HepG2 (cell line): ENCODE results near the gene DPY30. TPM values are rescaled to one million over a fixed set of nuclear protein-coding genes. Genes with fewer than 3 reads are reported as not detected.
A peak's percentile ranks its signal among the peaks of the same experiment; 100 is the strongest.

Experiments
- ATAC-seq: fragments of 200-7000 bp; cut with Tn5 transposase; 3 replicates; pipeline ENCODE4 v1.9.1; 2020; ENCODE audit warnings: mild to moderate bottlenecking, moderate library complexity
- BruUV-seq: library from RNA; stranded (reverse); fragments of 400-500 nt; replicated peaks from 2 replicates; lab custom pipeline; 2021; lab: Mats Ljungman, UMichigan
- CTCF ChIA-PET: fragments of 300-600 bp; formaldehyde crosslinking; extraction: SDS; loops from one replicate; lab custom pipeline; 2021; ENCODE audit warnings: low total read pairs, inconsistent platforms, low intra/inter-chr PET ratio; lab: Yijun Ruan, JAX
- POLR2A ChIA-PET: fragments of 350-600 bp; sonication (Branson Sonifier 250); formaldehyde crosslinking; loops from one replicate; lab custom pipeline; 2020; ENCODE audit warnings: antibody characterized with exemption, inconsistent platforms; lab: Yijun Ruan, JAX
- DNase-seq: peaks from one replicate; pipeline ENCODE4 v3.0.0-alpha.2; 2015; ENCODE audit warnings: low spot score
- FAIRE-seq: peaks from 3 replicates; lab custom pipeline; 2011; peaks lifted over from hg19 to GRCh38; lab: Jason Lieb, UNC
- H2AFZ ChIP-seq: one replicate; pipeline ENCODE4 v1.6.1; 2011; ENCODE audit warnings: low read length, inconsistent platforms
- H3K27ac ChIP-seq: fragments of 300-600 bp; 3 replicates; pipeline ENCODE4 v1.8.0; 2011; ENCODE audit warnings: mixed run types, mild to moderate bottlenecking, mixed read lengths, low read length, inconsistent platforms; ENCODE audit not compliant: insufficient read depth; ENCODE audit errors: extremely low read length
- H3K27me3 ChIP-seq, 2 experiments: fragments of 200-600 bp in 1 of 2; 2 replicates in 1 of 2; 3 replicates in 1 of 2; pipeline versions ENCODE4 v1.6.0 to v1.8.0; 2011; ENCODE audit warnings: low read length in 2 of 2, mild to moderate bottlenecking in 2 of 2, moderate library complexity in 2 of 2, inconsistent platforms in 1 of 2; ENCODE audit not compliant: insufficient read depth in 2 of 2, control insufficient read depth in 1 of 2
- H3K36me3 ChIP-seq, 2 experiments: fragments of 200-600 bp in 1 of 2; replicated peaks in 1 of 2; 2 replicates in 1 of 2; 3 replicates in 1 of 2; pipeline versions ENCODE4 v1.5.1 to v1.8.0; 2011; ENCODE audit warnings: low read length in 2 of 2, inconsistent platforms in 1 of 2; ENCODE audit not compliant: insufficient read depth in 2 of 2, control insufficient read depth in 1 of 2
- H3K4me1 ChIP-seq: 2 replicates; pipeline ENCODE4 v1.5.1; 2012; ENCODE audit warnings: low read length, inconsistent platforms; ENCODE audit not compliant: insufficient read depth
- H3K4me2 ChIP-seq: 2 replicates; pipeline ENCODE4 v1.6.0; 2011; ENCODE audit warnings: low read depth, low read length, inconsistent platforms
- H3K4me3 ChIP-seq, 3 experiments: fragments of 200-600 bp in 1 of 3; sonication (generic), shearing (Covaris generic) in 1 of 3; replicated peaks in 1 of 3; 2 replicates each; pipeline ENCODE4 v1.5.1; 2011 to 2016; ENCODE audit warnings: low read length in 3 of 3, inconsistent platforms in 2 of 3, low read depth in 2 of 3, mild to moderate bottlenecking in 2 of 3, control low read depth in 1 of 3, mixed read lengths in 1 of 3; ENCODE audit not compliant: insufficient read depth in 1 of 3
- H3K79me2 ChIP-seq: one replicate; pipeline ENCODE4 v1.6.1; 2011; ENCODE audit warnings: low read length, inconsistent platforms; ENCODE audit not compliant: insufficient read depth
- H3K9ac ChIP-seq: 2 replicates; pipeline ENCODE4 v1.6.0; 2011; ENCODE audit warnings: mild to moderate bottlenecking, low read depth, low read length, inconsistent platforms; ENCODE audit not compliant: insufficient read depth
- H3K9me3 ChIP-seq: 2 replicates; pipeline ENCODE4 v1.5.1; 2012; ENCODE audit warnings: mild to moderate bottlenecking, low read length
- H4K20me1 ChIP-seq: 2 replicates; pipeline ENCODE4 v1.6.0; 2011; ENCODE audit warnings: inconsistent platforms, mild to moderate bottlenecking, low read length, moderate library complexity; ENCODE audit not compliant: insufficient read depth
- MAFG ChIP-seq: sonication (generic); formaldehyde crosslinking; IDR thresholded peaks from 2 replicates; pipeline ENCODE4 v1.5.1; 2020; ENCODE audit warnings: mild to moderate bottlenecking, missing genetic modification reagents
- NFE2L2 ChIP-seq: fragments of 150-350 bp; IDR thresholded peaks from 2 replicates; pipeline ENCODE4 v1.6.1; 2014; ENCODE audit warnings: low read length
- RNF2 ChIP-seq: fragments of 450-650 bp; conservative IDR thresholded peaks from 2 replicates; pipeline ENCODE4 v1.6.1; 2016; ENCODE audit warnings: low read depth
- SAFB2 ChIP-seq: sonication (generic); formaldehyde crosslinking; IDR thresholded peaks from 2 replicates; pipeline ENCODE4 v1.5.1; 2020; ENCODE audit warnings: missing genetic modification reagents, low read depth, mild to moderate bottlenecking, borderline replicate concordance
- SOX5 ChIP-seq: IDR thresholded peaks from 2 replicates; pipeline ENCODE4 v1.6.1; 2016; ENCODE audit warnings: borderline replicate concordance
- ZC3H4 ChIP-seq: sonication (generic); formaldehyde crosslinking; IDR thresholded peaks from 2 replicates; pipeline ENCODE4 v1.4.0; 2020; ENCODE audit warnings: missing genetic modification reagents, borderline replicate concordance
- ZKSCAN8 ChIP-seq: IDR thresholded peaks from 2 replicates; pipeline ENCODE4 v1.6.1; 2016; ENCODE audit warnings: borderline replicate concordance, missing genetic modification reagents, missing compliant biosample characterization
- ZNF615 ChIP-seq: sonication (generic); formaldehyde crosslinking; IDR thresholded peaks from 2 replicates; pipeline ENCODE4 v1.5.0; 2020; ENCODE audit warnings: mild to moderate bottlenecking, missing genetic modification reagents, borderline replicate concordance
- ZNF629 ChIP-seq: sonication (generic); formaldehyde crosslinking; conservative IDR thresholded peaks from 2 replicates; pipeline ENCODE4 v1.5.0; 2020; ENCODE audit warnings: missing genetic modification reagents
- ZNF761 ChIP-seq: sonication (generic); formaldehyde crosslinking; conservative IDR thresholded peaks from 2 replicates; pipeline ENCODE4 v1.4.0; 2020; ENCODE audit warnings: mild to moderate bottlenecking, missing genetic modification reagents
- WGBS: methylation state at CpG from one replicate; pipeline ENCODE4 v1.1.6; 2017; ENCODE audit warnings: low lambda C conversion rate; 5-methylcytosine and 5-hydroxymethylcytosine counted together
- in situ Hi-C: cut with HindIII; loops from 2 replicates; pipeline ENCODE4 v1.10.0; 2017; ENCODE audit warnings: low pct_unique_long_range_greater_than_20kb; ENCODE audit not compliant: extremely low pct_ligation_motif_present
- intact Hi-C: fragments of 100-400 bp; cut with micrococcal nuclease; formaldehyde crosslinking; loops from one replicate; pipeline ENCODE4 v1.10.0; 2022; ENCODE audit not compliant: unreplicated experiment
- polyA plus RNA-seq, 8 experiments: library from polyadenylated mRNA; depleted of rRNA in 3 of 8; stranded (reverse) in 7 of 8; unstranded in 1 of 8; fragments of >200 nt; fragmentation: Illumina TruSeq in 4 of 8; extraction: Trizol in 4 of 8; gene quantifications; 2 replicates each; pipeline versions ENCODE4 v1.2.1 to v1.2.3, GENCODE V29; 2011 to 2016; ENCODE audit warnings: low read depth in 4 of 8, missing spikeins in 1 of 8, mixed read lengths in 1 of 8; ENCODE audit not compliant: insufficient read depth in 1 of 8
- total RNA-seq, 5 experiments: library from RNA; depleted of rRNA; stranded (reverse); fragments of >200 nt; fragmentation: Illumina TruSeq; extraction: Trizol; gene quantifications; 2 replicates each; pipeline ENCODE4 v1.2.3, GENCODE V29; 2016; ENCODE audit warnings: low read depth in 1 of 5
- TF ChIP-seq, protein P1 (sequence below): sonication (generic); formaldehyde crosslinking; IDR thresholded peaks from 2 replicates; pipeline ENCODE4 v1.9.0; 2021; ENCODE audit warnings: missing genetic modification reagents, borderline replicate concordance
- TF ChIP-seq, protein P2 (sequence below): sonication (generic); formaldehyde crosslinking; IDR thresholded peaks from 2 replicates; pipeline ENCODE4 v1.4.0; 2020; ENCODE audit warnings: mild to moderate bottlenecking, missing genetic modification reagents
- TF ChIP-seq, protein P3 (sequence below): fragments of 450-650 bp; IDR thresholded peaks from 2 replicates; pipeline ENCODE4 v1.6.1; 2017; ENCODE audit warnings: mild to moderate bottlenecking
- TF ChIP-seq, protein P4 (sequence below): sonication (generic); formaldehyde crosslinking; IDR thresholded peaks from 2 replicates; pipeline ENCODE4 v1.5.0; 2020; ENCODE audit warnings: missing genetic modification reagents

Gene DPY30
- total and polyA plus RNA-seq, 2 of the 13 experiments (the other 11 are each of a cell fraction or from before 2014, with no cell fraction given): 98.1 to 118 TPM

DNA sequence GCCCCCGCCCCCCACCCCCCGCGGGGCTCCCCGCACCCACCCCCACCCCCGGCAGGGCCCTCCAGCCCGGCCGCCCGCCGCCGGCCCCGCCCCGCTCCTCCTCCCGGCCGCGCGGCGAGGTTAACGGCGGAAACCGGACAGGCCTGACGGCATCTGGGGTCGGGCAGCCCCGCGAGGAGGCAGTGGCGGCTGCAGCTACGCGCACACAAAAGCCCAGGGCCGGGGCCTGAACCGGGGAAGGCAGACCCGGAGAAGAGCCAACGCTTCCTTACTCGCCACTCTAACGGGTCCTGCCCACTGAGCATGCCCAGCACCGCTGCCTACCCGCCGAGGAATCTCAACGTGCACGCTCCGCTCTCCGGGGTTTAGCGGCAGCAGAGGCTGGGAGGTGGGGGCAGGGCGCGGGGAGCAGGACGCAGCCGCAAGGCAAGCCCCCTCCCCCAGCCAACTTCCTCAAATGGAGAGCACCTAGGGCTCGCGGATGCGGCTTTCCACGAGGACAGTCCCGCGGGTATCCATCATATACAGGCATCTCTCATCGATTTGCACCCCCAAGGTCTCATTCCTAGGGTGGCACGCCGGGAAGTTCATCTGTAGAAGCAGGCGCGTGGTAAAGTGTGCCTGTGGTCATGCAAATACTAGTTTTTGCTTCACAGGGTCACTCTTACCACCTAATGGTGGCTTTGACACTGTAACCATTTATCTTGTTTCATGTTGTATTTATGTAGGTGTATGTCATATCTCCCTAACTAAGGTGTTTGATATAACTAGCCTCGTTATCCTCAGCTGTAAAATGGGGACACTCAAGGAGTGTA lies 28.7 kb downstream of the DPY30 start, which contains the start of gene MEMO1:
TSS of gene MEMO1 (minus strand) at position 339 of the 815 bp plus-strand sequence. CDS start 761 bp downstream, outside the sequence.
- Histone ChIP-seq H3K79me2 (peaks cover 34% of the 10 kb centered on the region), H3K9me3 (no peaks in the 10 kb centered on the region), H4K20me1 (peaks cover 34% of the 10 kb centered on the region), H3K36me3 (no peaks in the 10 kb centered on the region), H3K9ac (peak within 1 kb of the TSS; percentile 84), H2AFZ (peak within 1 kb of the TSS; percentile 28), H3K4me2 (peak within 1 kb of the TSS; percentile 98), H3K4me1 (peaks cover 41% of the 10 kb centered on the region), H3K27me3 (no peaks in the 10 kb centered on the region; a peak in 1 of 5 replicates), H3K4me3 (peak within 1 kb of the TSS; percentile 87 to 99 (median 95)), H3K27ac (peak within 1 kb of the TSS; percentile 93)
- POLR2A ChIA-PET: interaction anchor here (0.6 to 1.9 kb wide), 5 partner anchors 8 to 155 kb away, joined by 3 to 22 read pairs (median 4); partner anchors contain the start of genes DPY30, SLC30A6 and SPAST
- BruUV-seq: TSS peak; percentile 96
- CTCF ChIA-PET: no interaction called here
- DNase-seq (peak; percentile 91), FAIRE-seq (no peak), ATAC-seq (peak; percentile 79)
- WGBS: 3% methylated on average over 23 of the region's 57 CpGs
- in situ Hi-C loops: no loop called here
- intact Hi-C loops: loop anchor here (2.0 kb wide), 1 partner anchor 52 kb away; the partner anchor contains the start of gene SPAST
- TF ChIP-seq, protein P1, sequence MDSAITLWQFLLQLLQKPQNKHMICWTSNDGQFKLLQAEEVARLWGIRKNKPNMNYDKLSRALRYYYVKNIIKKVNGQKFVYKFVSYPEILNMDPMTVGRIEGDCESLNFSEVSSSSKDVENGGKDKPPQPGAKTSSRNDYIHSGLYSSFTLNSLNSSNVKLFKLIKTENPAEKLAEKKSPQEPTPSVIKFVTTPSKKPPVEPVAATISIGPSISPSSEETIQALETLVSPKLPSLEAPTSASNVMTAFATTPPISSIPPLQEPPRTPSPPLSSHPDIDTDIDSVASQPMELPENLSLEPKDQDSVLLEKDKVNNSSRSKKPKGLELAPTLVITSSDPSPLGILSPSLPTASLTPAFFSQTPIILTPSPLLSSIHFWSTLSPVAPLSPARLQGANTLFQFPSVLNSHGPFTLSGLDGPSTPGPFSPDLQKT (CRISPR knock-in tag): peak; percentile 79; the same call in 1 of the 2 replicates
- no peak for TF ChIP-seq NFE2L2
- TF ChIP-seq ZNF761 (CRISPR knock-in tag): peak; percentile 96
- TF ChIP-seq, protein P2, sequence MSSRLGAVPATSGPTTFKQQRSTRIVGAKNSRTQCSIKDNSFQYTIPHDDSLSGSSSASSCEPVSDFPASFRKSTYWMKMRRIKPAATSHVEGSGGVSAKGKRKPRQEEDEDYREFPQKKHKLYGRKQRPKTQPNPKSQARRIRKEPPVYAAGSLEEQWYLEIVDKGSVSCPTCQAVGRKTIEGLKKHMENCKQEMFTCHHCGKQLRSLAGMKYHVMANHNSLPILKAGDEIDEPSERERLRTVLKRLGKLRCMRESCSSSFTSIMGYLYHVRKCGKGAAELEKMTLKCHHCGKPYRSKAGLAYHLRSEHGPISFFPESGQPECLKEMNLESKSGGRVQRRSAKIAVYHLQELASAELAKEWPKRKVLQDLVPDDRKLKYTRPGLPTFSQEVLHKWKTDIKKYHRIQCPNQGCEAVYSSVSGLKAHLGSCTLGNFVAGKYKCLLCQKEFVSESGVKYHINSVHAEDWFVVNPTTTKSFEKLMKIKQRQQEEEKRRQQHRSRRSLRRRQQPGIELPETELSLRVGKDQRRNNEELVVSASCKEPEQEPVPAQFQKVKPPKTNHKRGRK (CRISPR knock-in tag): no peak
- TF ChIP-seq ZC3H4 (CRISPR knock-in tag): peak; percentile 42; the same call in 1 of the 2 replicates
- peak; percentile 84 for TF ChIP-seq RNF2
- TF ChIP-seq ZKSCAN8 (CRISPR knock-in tag): peak; percentile 84
- peak; percentile 93; the same call in 1 of the 2 replicates for TF ChIP-seq ZNF615 (CRISPR knock-in tag)
- TF ChIP-seq SOX5 (CRISPR knock-in tag): peak; percentile 84
- peak; percentile 97 for TF ChIP-seq ZNF629 (CRISPR knock-in tag)
- peak; percentile 83; the same call in 1 of the 2 replicates for TF ChIP-seq SAFB2 (CRISPR knock-in tag)
- TF ChIP-seq, protein P3, sequence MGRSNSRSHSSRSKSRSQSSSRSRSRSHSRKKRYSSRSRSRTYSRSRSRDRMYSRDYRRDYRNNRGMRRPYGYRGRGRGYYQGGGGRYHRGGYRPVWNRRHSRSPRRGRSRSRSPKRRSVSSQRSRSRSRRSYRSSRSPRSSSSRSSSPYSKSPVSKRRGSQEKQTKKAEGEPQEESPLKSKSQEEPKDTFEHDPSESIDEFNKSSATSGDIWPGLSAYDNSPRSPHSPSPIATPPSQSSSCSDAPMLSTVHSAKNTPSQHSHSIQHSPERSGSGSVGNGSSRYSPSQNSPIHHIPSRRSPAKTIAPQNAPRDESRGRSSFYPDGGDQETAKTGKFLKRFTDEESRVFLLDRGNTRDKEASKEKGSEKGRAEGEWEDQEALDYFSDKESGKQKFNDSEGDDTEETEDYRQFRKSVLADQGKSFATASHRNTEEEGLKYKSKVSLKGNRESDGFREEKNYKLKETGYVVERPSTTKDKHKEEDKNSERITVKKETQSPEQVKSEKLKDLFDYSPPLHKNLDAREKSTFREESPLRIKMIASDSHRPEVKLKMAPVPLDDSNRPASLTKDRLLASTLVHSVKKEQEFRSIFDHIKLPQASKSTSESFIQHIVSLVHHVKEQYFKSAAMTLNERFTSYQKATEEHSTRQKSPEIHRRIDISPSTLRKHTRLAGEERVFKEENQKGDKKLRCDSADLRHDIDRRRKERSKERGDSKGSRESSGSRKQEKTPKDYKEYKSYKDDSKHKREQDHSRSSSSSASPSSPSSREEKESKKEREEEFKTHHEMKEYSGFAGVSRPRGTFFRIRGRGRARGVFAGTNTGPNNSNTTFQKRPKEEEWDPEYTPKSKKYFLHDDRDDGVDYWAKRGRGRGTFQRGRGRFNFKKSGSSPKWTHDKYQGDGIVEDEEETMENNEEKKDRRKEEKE: no peak
- TF ChIP-seq, protein P4, sequence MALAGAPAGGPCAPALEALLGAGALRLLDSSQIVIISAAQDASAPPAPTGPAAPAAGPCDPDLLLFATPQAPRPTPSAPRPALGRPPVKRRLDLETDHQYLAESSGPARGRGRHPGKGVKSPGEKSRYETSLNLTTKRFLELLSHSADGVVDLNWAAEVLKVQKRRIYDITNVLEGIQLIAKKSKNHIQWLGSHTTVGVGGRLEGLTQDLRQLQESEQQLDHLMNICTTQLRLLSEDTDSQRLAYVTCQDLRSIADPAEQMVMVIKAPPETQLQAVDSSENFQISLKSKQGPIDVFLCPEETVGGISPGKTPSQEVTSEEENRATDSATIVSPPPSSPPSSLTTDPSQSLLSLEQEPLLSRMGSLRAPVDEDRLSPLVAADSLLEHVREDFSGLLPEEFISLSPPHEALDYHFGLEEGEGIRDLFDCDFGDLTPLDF (CRISPR knock-in tag): peak; percentile 66
- TF ChIP-seq MAFG (CRISPR knock-in tag): no peak
